HepG2 (cell line): ENCODE measurements around the gene NUDT1. TPM values are rescaled to one million over a fixed set of nuclear protein-coding genes. Genes with fewer than 3 reads are reported as not detected.

Experiments
- POLR2A ChIP-seq, 2 experiments: IDR thresholded peaks; 2 replicates each; pipeline ENCODE4 v1.6.1; 2011; ENCODE audit warnings: low read depth in 2 of 2, low read length in 2 of 2, mild to moderate bottlenecking in 1 of 2, moderate library complexity in 1 of 2; ENCODE audit not compliant: insufficient read depth in 1 of 2
- polyA plus RNA-seq, 8 experiments: library from polyadenylated mRNA; depleted of rRNA in 3 of 8; stranded (reverse) in 7 of 8; unstranded in 1 of 8; fragments of >200 nt; fragmentation: Illumina TruSeq in 4 of 8; extraction: Trizol in 4 of 8; gene quantifications; 2 replicates each; pipeline versions ENCODE4 v1.2.1 to v1.2.3, GENCODE V29; 2011 to 2016; ENCODE audit warnings: low read depth in 4 of 8, missing spikeins in 1 of 8, mixed read lengths in 1 of 8; ENCODE audit not compliant: insufficient read depth in 1 of 8
- total RNA-seq, 5 experiments: library from RNA; depleted of rRNA; stranded (reverse); fragments of >200 nt; fragmentation: Illumina TruSeq; extraction: Trizol; gene quantifications; 2 replicates each; pipeline ENCODE4 v1.2.3, GENCODE V29; 2016; ENCODE audit warnings: low read depth in 1 of 5
- TF ChIP-seq, protein P1 (sequence below): sonication (generic); formaldehyde crosslinking; IDR thresholded peaks from 2 replicates; pipeline ENCODE4 v1.5.0; 2020; ENCODE audit warnings: mild to moderate bottlenecking, missing genetic modification reagents, borderline replicate concordance
- TF ChIP-seq, protein P2 (sequence below), 2 experiments: IDR thresholded peaks; 2 replicates each; pipeline ENCODE4 v1.6.1; 2011 to 2012; ENCODE audit warnings: low read length in 2 of 2, borderline replicate concordance in 1 of 2, low read depth in 1 of 2, mild to moderate bottlenecking in 1 of 2, moderate library complexity in 1 of 2

The NUDT1 gene
- total and polyA plus RNA-seq, 2 of the 13 experiments (the other 11 are each of a cell fraction or from before 2014, with no cell fraction given) = 9.1 to 26.8 TPM

DNA sequence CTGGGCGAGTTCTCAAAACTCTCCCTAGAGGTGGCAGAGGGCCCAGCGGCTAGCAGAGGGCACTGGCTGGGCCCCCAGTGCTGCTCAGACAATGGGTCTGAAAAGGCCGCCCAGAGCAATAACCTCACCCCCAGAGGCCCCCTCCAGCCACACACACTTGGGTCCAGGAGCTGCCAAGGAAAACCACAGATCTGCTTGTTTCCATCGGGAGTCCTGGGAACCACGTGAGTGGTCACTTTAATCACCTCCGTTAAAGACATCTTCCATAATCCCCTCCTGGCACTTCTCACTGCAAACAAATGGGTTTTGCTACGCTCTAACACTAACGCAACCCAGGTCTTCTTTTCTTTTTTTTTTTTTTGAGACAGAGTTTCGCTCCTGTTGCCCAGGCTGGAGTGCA lies 30.0 kb downstream of the NUDT1 start (continued):
- TF ChIP-seq, protein P1, sequence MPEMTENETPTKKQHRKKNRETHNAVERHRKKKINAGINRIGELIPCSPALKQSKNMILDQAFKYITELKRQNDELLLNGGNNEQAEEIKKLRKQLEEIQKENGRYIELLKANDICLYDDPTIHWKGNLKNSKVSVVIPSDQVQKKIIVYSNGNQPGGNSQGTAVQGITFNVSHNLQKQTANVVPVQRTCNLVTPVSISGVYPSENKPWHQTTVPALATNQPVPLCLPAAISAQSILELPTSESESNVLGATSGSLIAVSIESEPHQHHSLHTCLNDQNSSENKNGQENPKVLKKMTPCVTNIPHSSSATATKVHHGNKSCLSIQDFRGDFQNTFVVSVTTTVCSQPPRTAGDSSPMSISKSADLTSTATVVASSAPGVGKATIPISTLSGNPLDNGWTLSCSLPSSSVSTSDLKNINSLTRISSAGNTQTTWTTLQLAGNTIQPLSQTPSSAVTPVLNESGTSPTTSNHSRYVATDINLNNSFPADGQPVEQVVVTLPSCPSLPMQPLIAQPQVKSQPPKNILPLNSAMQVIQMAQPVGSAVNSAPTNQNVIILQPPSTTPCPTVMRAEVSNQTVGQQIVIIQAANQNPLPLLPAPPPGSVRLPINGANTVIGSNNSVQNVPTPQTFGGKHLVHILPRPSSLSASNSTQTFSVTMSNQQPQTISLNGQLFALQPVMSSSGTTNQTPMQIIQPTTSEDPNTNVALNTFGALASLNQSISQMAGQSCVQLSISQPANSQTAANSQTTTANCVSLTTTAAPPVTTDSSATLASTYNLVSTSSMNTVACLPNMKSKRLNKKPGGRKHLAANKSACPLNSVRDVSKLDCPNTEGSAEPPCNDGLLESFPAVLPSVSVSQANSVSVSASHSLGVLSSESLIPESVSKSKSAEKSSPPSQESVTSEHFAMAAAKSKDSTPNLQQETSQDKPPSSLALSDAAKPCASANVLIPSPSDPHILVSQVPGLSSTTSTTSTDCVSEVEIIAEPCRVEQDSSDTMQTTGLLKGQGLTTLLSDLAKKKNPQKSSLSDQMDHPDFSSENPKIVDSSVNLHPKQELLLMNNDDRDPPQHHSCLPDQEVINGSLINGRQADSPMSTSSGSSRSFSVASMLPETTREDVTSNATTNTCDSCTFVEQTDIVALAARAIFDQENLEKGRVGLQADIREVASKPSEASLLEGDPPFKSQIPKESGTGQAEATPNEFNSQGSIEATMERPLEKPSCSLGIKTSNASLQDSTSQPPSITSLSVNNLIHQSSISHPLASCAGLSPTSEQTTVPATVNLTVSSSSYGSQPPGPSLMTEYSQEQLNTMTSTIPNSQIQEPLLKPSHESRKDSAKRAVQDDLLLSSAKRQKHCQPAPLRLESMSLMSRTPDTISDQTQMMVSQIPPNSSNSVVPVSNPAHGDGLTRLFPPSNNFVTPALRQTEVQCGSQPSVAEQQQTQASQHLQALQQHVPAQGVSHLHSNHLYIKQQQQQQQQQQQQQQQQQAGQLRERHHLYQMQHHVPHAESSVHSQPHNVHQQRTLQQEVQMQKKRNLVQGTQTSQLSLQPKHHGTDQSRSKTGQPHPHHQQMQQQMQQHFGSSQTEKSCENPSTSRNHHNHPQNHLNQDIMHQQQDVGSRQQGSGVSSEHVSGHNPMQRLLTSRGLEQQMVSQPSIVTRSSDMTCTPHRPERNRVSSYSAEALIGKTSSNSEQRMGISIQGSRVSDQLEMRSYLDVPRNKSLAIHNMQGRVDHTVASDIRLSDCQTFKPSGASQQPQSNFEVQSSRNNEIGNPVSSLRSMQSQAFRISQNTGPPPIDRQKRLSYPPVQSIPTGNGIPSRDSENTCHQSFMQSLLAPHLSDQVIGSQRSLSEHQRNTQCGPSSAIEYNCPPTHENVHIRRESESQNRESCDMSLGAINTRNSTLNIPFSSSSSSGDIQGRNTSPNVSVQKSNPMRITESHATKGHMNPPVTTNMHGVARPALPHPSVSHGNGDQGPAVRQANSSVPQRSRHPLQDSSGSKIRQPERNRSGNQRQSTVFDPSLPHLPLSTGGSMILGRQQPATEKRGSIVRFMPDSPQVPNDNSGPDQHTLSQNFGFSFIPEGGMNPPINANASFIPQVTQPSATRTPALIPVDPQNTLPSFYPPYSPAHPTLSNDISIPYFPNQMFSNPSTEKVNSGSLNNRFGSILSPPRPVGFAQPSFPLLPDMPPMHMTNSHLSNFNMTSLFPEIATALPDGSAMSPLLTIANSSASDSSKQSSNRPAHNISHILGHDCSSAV (CRISPR knock-in tag) = no peak
- no peak for TF ChIP-seq POLR2A (IDR thresholded peaks at IDR 0.05; ENCODE audit: insufficient read depth in 1 of 2, low read depth in 2 of 2, low read length in 2 of 2)
- TF ChIP-seq, protein P2, sequence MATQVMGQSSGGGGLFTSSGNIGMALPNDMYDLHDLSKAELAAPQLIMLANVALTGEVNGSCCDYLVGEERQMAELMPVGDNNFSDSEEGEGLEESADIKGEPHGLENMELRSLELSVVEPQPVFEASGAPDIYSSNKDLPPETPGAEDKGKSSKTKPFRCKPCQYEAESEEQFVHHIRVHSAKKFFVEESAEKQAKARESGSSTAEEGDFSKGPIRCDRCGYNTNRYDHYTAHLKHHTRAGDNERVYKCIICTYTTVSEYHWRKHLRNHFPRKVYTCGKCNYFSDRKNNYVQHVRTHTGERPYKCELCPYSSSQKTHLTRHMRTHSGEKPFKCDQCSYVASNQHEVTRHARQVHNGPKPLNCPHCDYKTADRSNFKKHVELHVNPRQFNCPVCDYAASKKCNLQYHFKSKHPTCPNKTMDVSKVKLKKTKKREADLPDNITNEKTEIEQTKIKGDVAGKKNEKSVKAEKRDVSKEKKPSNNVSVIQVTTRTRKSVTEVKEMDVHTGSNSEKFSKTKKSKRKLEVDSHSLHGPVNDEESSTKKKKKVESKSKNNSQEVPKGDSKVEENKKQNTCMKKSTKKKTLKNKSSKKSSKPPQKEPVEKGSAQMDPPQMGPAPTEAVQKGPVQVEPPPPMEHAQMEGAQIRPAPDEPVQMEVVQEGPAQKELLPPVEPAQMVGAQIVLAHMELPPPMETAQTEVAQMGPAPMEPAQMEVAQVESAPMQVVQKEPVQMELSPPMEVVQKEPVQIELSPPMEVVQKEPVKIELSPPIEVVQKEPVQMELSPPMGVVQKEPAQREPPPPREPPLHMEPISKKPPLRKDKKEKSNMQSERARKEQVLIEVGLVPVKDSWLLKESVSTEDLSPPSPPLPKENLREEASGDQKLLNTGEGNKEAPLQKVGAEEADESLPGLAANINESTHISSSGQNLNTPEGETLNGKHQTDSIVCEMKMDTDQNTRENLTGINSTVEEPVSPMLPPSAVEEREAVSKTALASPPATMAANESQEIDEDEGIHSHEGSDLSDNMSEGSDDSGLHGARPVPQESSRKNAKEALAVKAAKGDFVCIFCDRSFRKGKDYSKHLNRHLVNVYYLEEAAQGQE (IDR thresholded peaks at IDR 0.05; ENCODE audit: borderline replicate concordance in 1 of 2, low read depth in 1 of 2, low read length in 2 of 2) = no peak
- TF ChIP-seq, all 625 proteins: peak for 0
